HG03520 (cell line): ENCODE results near the gene HEATR5A.
"Not testable (repeated sequence)": the region's sequence is repeated elsewhere in the genome, so short reads cannot be mapped to it uniquely, and the experiment has no call there.

ENCODE experiments used
- ATAC-seq: cut with Tn5 transposase; IDR thresholded peaks from one replicate; pipeline ENCODE4 v1.9.1; 2021; ENCODE audit warnings: mild to moderate bottlenecking, moderate library complexity; ENCODE audit not compliant: unreplicated experiment

Gene HEATR5A

DNA sequence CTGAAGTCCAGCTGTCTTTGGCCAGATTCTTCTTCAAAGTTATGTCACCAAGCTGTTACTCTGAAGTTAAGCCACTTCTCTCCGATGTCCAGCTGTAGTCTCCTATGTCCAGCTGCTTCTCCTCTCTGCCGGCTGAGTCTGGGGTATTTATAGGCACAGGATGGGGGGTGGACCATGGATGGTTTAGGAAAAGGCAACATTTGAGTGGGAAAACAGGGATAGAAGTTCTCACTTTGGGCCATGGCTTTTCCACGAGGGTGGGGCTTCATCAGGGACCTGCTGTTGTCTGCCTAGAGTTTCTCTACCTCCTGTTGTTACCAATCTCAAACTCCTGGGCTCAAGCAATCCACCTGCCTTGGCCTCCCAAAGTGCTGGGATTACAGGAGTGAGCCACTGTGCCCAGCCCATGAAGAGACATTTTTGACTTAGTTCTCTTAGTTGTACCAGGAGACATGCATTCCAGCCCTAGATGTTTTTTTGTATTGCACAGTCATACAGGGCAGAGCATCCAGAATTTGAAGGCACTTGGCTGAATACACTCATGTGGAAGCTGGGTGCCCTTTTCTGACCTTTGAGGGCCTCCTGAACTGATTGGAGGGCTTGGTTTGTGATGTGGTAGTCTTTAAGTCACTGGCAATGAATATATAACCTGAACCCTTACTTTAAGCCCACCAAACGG is 132.9 kb downstream of the HEATR5A start:
- no peak for ATAC-seq

DNA sequence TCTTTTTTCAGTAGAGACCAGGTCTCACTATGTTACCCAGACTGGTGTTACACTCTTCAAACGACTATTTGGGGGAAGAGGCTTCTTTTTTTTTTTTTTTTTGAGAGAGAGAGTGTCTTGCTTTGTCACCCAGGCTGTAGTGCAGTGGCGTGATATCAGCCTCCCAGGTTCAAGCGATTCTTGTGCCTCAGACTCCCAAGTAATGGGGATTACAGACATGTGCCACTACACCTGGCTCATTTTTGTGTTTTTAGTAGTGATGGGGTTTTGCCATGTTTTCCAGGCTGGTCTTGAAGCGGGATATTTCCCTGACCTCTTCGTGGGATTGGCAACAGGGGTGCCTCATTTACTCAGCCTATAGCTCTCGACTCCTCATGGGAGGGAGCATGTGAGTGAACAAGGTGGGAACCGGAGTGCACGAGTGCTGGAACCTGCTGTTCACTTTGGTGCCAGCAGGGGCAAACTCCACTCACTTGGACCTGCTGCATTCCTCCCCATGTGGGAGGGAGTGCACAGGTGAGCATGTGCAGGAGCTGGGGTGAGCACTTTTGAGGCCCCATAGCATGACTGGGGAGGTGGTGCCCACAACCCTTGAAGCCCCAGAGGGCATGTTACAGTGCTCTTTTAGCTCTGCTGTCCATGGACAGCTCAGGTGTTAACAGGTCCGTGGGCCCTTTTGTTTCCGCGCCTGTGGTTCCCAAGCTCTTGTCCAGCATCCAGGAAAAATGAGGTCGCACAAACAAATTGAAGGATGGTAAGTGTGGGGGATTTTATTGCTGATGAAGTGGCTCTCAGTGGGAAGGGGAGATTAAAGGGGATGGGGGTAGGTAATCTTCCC is 133.7 kb downstream of the HEATR5A start:
- no peak for ATAC-seq

DNA sequence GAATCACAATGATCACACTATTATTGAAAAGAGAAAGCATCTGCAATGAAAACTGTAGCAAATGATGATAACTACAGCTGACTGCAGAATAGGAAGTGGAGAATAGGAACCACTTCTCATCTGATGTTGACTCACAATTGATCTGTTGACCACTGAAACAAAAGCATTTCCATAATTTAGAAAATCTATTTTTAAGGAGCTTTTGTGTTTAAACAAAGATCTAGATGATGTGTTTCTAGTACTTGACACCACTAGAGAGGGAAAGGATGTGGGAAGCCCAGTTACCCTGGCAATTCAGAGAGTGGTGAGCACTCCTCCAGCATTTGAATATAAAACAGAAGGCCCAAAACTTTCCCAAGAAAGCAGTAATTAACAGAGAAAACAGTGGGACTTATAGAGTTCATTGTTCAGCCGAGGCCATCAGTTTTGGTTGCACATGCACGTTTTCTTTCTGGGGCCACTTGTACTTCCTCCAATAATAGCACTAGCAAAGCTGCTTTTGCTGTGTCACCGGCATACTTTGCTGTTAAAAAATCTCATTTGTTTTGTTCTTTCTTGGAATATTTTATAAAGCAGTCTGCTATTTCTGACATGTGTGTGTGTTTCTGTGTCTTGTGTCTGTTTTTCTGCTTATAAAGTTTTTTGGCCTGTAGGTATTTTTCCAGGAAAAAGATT is 136.6 kb downstream of the HEATR5A start:
- no peak for ATAC-seq

DNA sequence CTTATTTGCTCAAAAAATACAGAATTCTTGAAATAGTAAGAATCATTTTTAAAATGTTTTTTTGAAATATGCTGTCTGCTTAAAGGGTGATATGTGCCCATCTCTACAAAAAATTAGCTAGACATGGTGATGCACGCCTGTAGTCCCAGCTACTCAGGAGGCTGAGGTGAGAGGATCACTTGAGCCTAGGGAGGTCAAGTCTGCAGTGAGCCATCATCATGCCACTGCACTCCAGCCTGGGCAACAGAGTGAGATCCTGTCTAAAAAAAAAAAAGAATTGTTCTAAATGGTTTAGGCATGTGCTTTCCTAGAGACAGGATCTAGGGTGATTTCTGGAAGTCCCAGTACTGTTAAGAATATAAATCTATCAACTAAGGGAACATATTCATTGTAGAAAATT is 137.2 kb downstream of the HEATR5A start:
- no peak for ATAC-seq

DNA sequence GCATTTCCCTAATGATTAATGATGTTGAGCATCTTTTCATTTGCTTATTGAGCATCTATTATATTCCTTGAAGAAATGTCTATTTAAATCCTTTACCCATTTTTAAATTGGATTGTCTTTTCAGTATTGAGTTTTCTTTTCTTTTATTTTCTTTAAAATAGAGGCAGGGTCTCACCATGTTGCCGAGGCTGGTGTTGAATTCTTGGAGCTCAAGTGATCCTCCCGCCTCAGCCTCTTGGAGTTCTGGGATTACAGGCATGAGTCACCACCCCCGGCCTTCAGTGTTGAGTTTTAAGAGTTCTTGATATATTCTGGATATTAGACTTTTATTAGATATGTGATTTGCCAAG is 139.5 kb downstream of the HEATR5A start:
- no peak for ATAC-seq

DNA sequence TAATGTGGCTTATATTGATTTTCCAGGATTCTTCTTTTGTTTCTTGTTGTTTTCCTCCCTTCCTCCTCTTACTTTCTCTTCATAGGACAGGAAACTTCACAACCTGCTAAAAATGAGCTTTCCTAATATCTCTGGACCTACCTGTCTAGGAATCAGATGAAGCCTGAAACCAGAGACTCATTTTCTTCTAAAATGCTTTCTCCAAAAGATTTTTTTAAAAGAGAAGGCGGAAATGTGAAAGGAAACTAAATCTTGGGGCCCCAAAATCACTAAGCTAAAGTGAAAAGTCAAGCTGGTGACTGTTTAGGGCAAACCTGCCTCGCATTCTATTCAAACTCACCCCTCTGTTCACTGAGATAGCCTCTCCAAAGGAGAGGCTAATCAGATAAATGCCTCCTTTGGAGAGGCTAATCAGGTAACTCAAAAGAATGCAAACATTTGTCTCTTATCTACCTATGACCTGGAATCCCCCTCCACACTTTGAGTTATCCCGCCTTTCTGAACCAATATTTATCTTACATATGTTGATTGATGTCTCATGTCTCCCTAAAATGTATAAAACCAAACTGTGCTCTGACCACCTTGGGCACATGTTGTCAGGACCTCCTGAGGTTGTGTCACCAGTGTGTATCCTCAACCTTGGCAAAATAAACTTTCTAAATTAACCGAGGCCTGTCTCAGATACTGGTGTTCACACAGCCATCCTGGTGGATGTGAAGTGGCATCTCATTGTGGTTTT is 140.0 kb downstream of the HEATR5A start:
- ATAC-seq: no peak

DNA sequence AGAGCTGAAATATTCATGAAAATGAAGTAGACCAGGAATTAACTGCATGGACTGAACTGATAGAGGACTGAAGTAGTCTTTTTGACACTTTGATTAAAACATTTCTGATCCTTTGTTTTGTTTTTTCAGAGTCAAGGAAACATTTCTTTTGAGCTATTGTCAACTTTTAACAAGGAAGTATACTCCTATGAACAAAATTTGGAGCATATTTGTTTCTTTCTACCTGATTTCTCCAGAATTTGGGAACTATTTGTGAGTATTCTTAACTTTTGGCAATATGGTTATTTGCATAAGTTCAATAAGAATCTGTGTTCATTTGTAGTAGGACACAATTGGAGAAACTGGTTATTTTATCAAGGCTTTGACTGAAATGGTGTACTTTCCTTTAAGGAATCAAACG is 141.5 kb downstream of the HEATR5A start:
- ATAC-seq: no peak

DNA sequence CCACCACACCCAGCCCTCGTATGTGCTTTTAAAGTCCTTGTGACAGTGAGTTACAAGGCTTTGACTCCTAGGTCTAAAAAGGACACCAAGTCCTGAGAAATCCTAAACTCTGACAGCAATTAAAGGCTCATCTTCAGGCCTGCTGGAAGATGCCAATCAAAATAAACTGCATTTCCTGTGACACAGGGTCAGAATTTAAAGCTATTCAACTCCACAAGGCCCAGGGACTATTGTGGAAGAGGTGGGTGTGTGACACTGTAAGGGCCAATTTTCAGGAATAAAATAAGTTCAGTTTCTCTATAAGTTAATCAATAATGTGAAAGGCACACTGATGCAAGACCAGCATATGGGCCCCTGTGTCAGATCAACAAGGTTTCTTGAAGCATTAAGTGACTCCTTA is 143.3 kb downstream of the HEATR5A start:
- ATAC-seq: no peak

DNA sequence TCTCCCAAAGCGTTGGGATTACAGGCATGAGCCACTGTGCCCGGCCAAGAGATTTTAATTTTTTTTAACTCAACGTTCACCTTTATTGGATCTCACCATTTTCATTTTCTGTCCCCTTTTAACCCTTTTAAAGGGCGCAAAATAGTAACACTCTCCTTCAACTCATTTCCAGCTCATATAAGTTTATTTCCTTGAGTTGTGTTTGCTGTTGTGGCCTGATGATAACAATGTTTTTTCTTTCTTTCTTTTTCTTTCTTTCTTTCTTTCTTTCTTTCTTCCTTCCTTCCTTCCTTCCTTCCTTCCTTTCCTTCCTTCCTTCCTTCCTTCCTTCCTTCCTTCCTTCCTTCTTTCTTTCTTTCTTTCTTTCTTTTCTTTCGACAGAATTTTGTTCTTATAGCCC is 143.9 kb downstream of the HEATR5A start:
- not testable (repeated sequence) for ATAC-seq

DNA sequence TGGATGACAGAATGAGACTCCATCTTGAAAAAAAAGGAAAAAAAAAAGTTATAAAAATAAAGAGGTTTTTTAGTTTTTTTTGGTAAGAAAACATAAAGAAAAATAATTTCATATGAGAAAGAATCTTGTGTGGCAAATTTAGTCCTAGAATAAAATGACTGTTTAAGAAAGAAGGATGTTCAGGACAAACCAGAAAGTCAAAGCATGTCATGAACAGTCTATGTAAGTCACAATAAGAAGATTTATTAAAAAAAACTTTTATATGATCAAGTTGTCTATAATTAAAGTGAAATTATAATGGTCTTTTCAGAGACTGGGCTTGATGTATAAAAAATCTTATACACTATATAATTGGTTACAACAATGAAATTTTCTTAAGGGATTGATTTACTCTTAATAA is 144.6 kb downstream of the HEATR5A start:
- no peak for ATAC-seq

DNA sequence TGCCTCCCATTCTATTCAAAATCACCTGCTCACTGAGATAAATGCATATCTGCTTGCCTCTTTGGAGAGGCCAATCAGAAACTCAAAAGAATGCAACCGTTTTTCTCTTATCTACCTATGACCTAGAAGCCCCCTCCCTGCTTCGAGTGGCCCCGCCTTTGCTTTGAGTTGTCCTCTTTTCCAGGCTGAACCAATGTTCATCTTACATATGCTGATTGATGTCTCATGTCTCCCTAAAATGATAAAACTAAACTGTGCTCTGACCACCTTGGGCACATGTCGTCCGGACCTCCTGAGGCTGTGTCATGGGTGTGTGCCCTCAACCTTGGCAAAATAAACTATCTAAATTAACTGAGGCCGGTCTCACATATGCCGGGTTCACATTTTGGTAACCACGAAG is 148.7 kb downstream of the HEATR5A start:
- ATAC-seq: no peak

DNA sequence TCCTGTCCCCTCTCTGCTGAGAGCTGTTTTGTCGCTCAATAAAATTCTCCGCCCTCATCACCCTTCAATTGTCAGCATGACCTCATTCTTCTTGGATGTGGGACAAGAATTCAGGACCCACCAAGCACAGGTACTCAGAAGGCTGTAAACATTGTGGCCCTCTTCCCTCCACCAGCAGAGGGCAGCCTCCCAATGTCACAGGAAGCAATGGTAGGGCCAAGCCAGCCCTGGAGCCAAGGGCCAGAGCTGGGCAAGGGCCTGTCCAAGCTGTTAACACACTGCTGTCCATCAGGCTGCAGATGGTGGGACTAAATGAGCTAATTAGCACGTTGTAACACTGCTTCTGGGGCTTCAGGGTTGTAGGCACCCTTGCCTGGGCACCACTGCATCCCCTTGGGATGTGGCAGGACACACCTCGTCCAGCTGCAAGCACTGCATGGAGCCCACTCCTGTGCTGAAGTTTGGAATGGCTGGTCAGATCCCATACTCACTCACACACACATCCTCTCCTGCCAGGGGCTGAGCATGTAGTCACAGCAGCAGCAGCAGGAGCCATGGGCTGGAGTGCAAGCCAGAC is 150.1 kb downstream of the HEATR5A start:
- no peak for ATAC-seq

DNA sequence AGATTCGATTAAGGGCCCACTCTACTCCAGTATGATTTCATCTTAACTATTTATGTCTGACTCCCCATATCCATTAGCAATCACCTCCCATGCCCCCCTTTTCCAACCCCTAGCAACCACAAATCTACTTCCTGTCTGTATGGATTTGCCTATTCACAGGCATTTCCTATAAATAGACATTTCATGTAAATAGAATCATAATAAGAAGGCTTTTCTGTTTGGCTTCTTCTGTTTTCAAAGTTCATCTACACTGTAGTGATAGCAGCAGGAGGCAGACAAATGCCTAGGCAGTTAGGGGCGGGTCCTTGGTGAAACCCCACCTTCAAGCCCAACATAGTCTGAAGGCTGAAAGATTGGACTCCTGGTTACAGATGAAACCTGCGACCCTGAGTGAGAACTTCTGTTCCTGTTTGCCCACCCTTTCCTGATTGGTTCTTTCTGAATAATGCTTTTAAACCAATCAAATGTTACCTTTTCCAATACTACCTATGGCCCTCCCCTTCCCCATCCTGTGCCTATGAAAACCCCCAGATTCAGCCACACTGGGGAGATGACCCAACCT is 150.6 kb downstream of the HEATR5A start:
- no peak for ATAC-seq

DNA sequence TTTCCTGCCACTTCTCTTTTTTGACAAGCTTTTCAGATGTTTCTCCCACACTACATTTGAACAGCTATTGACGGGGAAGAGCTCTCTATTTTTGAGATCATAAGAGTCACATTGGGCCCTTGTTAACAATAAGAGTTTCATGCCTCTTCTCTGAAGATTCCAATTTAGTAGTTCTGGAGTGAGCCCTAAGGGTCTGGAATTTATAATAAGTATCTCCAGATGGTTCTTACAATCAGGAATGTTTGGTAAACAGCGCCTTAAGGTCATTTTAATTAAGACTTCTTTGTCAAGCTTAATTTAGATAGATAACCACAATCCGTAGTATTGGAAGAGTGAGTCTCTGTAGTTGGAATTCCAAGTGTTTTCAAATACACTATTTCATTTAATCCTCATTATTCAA is 152.1 kb downstream of the HEATR5A start:
- ATAC-seq: no peak

DNA sequence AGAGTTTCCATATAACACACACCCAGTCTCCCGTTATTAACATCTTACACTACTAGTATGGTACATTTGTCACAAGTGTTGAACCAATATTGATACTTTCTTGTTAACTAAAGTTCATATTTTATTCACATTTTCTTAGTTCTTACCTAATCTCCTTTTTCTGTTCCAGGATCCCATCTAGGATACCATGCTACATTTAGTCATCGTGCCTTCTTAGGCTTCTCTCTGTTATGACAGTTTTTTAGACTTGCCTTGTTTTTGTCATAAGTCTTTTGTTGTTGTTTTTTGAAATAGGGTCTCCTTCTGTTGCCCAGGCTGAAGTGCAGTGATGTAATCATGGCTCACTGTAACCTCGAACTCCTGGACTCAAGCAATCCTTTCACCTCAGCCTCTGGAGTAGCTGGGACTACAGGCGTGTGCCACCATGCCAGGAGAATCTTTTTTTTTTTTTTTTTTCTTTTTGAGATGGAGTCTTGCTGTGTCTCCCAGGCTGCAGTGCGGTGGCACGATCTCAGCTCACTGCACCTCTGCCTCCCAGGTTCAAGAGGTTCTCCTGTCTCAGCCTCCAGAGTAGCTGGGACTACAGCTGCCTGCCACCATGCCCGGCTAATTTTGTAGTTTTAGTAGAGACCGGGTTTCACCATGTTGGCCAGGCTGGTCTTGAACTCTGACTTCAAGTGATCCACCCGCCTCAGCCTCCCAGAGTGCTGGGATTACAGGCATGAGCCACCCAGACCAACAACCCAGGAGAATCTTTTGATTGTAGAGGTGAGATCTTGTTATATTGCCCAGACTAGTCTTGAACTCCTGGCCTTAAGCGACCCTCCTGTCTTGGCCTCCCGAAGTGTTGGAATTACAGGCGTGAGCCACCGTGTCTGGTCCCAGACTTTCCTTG is 153.7 kb downstream of the HEATR5A start:
- ATAC-seq: no peak

DNA sequence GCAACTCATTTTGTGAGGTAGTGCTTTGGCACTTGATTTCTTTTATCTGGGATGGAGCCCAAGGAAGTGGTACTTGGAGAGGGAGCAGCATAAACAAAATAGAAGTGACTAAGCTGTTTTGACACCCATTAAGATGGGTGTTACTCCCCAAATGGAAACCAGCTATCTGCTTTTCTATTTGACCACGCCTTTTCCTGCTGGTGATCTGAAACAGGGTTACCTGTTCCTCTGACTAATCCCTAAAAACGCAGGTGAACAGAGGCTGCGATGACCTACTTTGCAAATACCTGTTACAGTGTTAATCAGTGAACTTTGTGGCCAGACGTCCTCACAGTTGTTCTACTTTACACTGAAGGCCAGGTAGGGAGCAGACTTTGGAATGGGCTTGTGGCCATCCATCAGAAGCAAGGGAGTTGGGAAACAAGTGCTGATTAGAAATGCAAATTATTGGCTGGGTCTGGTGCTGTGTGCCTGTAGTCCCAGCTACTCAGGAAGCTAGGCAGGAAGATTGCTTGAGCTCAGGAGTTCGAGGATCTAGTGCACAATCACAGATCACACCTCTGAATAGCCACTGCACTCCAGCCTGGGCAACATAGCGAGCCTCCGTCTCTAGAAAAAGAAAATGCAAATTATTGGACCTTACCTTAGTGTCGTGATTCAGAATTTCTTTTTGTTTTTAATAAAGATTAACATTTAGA is 154.5 kb downstream of the HEATR5A start:
- no peak for ATAC-seq

DNA sequence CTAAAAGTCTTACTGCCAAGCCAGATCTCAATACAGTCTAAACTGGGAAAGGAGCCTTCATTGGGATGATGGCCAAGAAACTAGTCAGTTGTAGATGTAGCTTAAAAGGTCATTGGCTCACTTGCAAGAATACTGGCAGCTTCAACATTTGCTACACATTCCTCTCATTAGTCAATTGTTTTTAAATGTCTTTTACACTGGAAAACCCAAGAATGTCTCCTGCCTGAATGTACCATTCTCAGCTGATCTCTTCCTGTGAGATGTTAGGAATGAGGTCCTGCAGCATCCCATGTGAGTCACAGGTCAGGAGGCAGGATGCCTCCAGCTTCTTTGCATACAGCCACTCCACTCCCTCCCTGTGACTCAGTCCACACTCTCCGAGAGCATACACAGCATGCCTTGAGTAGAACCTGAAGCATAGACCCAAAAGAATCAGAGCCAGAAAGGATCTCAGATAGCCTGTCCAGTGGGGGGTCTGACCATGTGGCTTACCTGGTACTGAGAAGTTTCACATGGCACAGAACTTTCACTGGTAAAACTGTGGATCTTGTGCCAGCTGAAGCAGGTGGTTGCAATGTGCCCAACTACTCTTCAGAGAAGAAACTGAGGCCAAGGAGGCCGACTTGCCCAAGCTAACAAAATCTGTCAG is 156.7 kb downstream of the HEATR5A start:
- no peak for ATAC-seq

DNA sequence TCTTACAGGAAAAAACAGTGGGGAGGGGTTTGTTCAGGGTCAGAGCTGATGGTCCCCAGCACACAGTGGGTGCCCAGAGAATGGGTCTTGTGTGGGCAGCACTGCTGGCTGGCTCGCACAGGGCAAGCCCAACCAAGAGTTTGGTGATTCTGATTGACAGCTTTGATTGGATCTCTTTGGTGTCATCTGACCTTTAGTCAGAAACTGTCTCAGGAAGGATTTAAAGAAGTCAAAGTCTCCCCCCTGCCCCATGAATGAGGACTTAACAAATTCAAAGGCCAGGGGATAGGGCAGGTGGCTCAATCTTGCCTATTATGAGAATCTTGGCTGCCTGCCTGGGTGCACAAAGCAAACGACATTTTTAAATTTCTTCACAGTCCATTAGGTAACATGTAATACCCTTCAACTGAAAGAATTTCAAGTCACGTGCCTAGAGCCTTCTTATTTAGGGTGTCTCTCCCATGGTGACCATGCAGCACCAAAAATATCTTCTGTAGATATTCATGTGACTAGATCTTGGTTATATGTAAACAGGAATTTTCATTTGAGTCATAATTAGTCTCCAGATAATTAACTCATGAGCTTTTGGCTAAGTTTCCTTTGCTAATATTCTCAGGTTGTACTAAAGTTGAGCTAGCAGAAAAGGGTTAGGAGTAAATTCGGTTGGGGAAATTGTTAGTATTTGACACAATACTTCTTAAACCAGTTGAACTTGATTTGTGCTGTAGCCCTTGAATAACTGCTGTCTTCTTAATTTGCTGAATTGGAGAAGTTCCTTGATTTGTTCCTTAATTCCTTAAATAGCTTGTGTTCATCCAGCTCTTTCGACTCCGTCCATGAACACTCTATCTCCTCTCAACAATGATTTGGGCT is 158.3 kb downstream of the HEATR5A start:
- no peak for ATAC-seq
